Measurements from ENCODE around the gene SOD3. TPM values are rescaled to one million over a fixed set of nuclear protein-coding genes. Genes with fewer than 3 reads are reported as not detected.

Gene SOD3
- total RNA-seq, 1 experiment from 2014 or later: 10.7 TPM

GRCh38 chr4:24772061-24772705 lies 23.2 kb upstream of the SOD3 start:
- no peaks in the 10 kb centered on the region for H4K20me1 ChIP-seq (ENCODE audit: low read length)
- POLR2A ChIA-PET (ENCODE audit: unreplicated experiment): no interaction called here
- H3K9me2 ChIP-seq (replicated peaks; ENCODE audit: low read length): no peaks in the 10 kb centered on the region
- intact Hi-C loops (cut with micrococcal nuclease): no loop called here
- ATAC-seq: no peak
- H3K9ac ChIP-seq (ENCODE audit: low read length): no peak overlapping the region
- no peak overlapping the region for H2AFZ ChIP-seq (ENCODE audit: low read length)
- no peaks in the 10 kb centered on the region for H3F3A ChIP-seq (ENCODE audit: low read length, unreplicated experiment)
- no peaks in the 10 kb centered on the region for H3K79me2 ChIP-seq (ENCODE audit: low read length)
- H3K27me3 ChIP-seq (ENCODE audit: low read length): no peaks in the 10 kb centered on the region
- H3K4me1 ChIP-seq (ENCODE audit: insufficient read depth, low read length): peaks cover 41% of the 10 kb centered on the region
- H3K4me3 ChIP-seq (ENCODE audit: low read length): no peak overlapping the region
- H3K27ac ChIP-seq (ENCODE audit: low read length): no peak overlapping the region
- H3K9me3 ChIP-seq (ENCODE audit: low read length): no peaks in the 10 kb centered on the region
- H3K36me3 ChIP-seq (ENCODE audit: low read depth, low read length): no peaks in the 10 kb centered on the region
- no peak for DNase-seq
- TF ChIP-seq EZH2 (IDR thresholded peaks at IDR 0.05; ENCODE audit: low read length, unreplicated experiment) (no peak), CTCF (conservative IDR thresholded peaks at IDR 0.05; ENCODE audit: low read depth, low read length) (no peak), EZH2phosphoT487 (IDR thresholded peaks at IDR 0.05; ENCODE audit: borderline replicate concordance, low read length) (no peak)
- BruUV-seq (replicated peaks): no TSS peak
- CTCF ChIA-PET: no interaction called here
- H3K4me2 ChIP-seq (ENCODE audit: low read length): no peak overlapping the region

- H3K79me2 ChIP-seq (ENCODE audit: low read length): no peaks in the 10 kb centered on the region
- H3F3A ChIP-seq (ENCODE audit: low read length, unreplicated experiment): no peaks in the 10 kb centered on the region
- intact Hi-C loops (cut with micrococcal nuclease): no loop called here
- no peak overlapping the region for H3K27ac ChIP-seq (ENCODE audit: low read length)
- H4K20me1 ChIP-seq (ENCODE audit: low read length): no peaks in the 10 kb centered on the region
- POLR2A ChIA-PET (ENCODE audit: unreplicated experiment): no interaction called here
- no peak overlapping the region for H2AFZ ChIP-seq (ENCODE audit: low read length)
- BruUV-seq (replicated peaks): no TSS peak
- H3K36me3 ChIP-seq (ENCODE audit: low read depth, low read length): no peaks in the 10 kb centered on the region
- no peak overlapping the region for H3K4me3 ChIP-seq (ENCODE audit: low read length)
- no peak overlapping the region for H3K4me2 ChIP-seq (ENCODE audit: low read length)
- CTCF ChIA-PET: no interaction called here
- H3K9me3 ChIP-seq (ENCODE audit: low read length): no peaks in the 10 kb centered on the region
- TF ChIP-seq EZH2phosphoT487 (IDR thresholded peaks at IDR 0.05; ENCODE audit: borderline replicate concordance, low read length) (no peak), EZH2 (IDR thresholded peaks at IDR 0.05; ENCODE audit: low read length, unreplicated experiment) (no peak), CTCF (conservative IDR thresholded peaks at IDR 0.05; ENCODE audit: low read depth, low read length) (no peak)
- H3K9me2 ChIP-seq (replicated peaks; ENCODE audit: low read length): no peaks in the 10 kb centered on the region
- H3K9ac ChIP-seq (ENCODE audit: low read length): no peak overlapping the region
- no peak for DNase-seq
- no peak for ATAC-seq
- H3K4me1 ChIP-seq (ENCODE audit: insufficient read depth, low read length): peaks cover 41% of the 10 kb centered on the region
- H3K27me3 ChIP-seq (ENCODE audit: low read length): no peaks in the 10 kb centered on the region
These were observed 22.4 kb upstream of the SOD3 start for GRCh38 chr4:24772952-24773351.

GRCh38 chr4:24774452-24774851 lies 20.9 kb upstream of the SOD3 start:
- H4K20me1 ChIP-seq (ENCODE audit: low read length): no peaks in the 10 kb centered on the region
- H2AFZ ChIP-seq (ENCODE audit: low read length): no peak overlapping the region
- no peaks in the 10 kb centered on the region for H3K36me3 ChIP-seq (ENCODE audit: low read depth, low read length)
- H3K27me3 ChIP-seq (ENCODE audit: low read length): no peaks in the 10 kb centered on the region
- no peaks in the 10 kb centered on the region for H3K79me2 ChIP-seq (ENCODE audit: low read length)
- DNase-seq: peak; percentile 60
- H3K9ac ChIP-seq (ENCODE audit: low read length): no peak overlapping the region
- no peaks in the 10 kb centered on the region for H3F3A ChIP-seq (ENCODE audit: low read length, unreplicated experiment)
- H3K9me2 ChIP-seq (replicated peaks; ENCODE audit: low read length): no peaks in the 10 kb centered on the region
- H3K27ac ChIP-seq (ENCODE audit: low read length): peak overlapping the region; percentile 49
- peak overlapping the region; percentile 27 for H3K4me2 ChIP-seq (ENCODE audit: low read length)
- peaks cover 38% of the 10 kb centered on the region for H3K4me1 ChIP-seq (ENCODE audit: insufficient read depth, low read length)
- POLR2A ChIA-PET (ENCODE audit: unreplicated experiment): interaction anchor here (0.7 kb wide), 1 partner anchor 223 kb away, joined by 6 read pairs; no protein-coding TSS in a partner anchor
- H3K4me3 ChIP-seq (ENCODE audit: low read length): no peak overlapping the region
- intact Hi-C loops (cut with micrococcal nuclease): no loop called here
- no TSS peak for BruUV-seq (replicated peaks)
- no peaks in the 10 kb centered on the region for H3K9me3 ChIP-seq (ENCODE audit: low read length)
- CTCF ChIA-PET: no interaction called here
- ATAC-seq: peak; percentile 47
- no peak for TF ChIP-seq CTCF (conservative IDR thresholded peaks at IDR 0.05; ENCODE audit: low read depth, low read length)
- TF ChIP-seq EZH2 (IDR thresholded peaks at IDR 0.05; ENCODE audit: low read length, unreplicated experiment): no peak
- TF ChIP-seq EZH2phosphoT487 (IDR thresholded peaks at IDR 0.05; ENCODE audit: borderline replicate concordance, low read length): no peak

All from PC-3 (cell line).